Measurements from ENCODE around the gene CNN2.

- TF ChIP-seq RXRA (IDR thresholded peaks at IDR 0.05) = no peak
- TF ChIP-seq GABPA (IDR thresholded peaks at IDR 0.05 in 1 of 2, conservative IDR thresholded peaks at IDR 0.05 in 1 of 2) = peak in 1 of 2 donors; percentile 63
- TF ChIP-seq ATF3 (IDR thresholded peaks at IDR 0.05) = no peak
- TF ChIP-seq CTCF (IDR thresholded peaks at IDR 0.05; ENCODE audit: low read depth, low read length, missing input control) = no peak
These were observed 13.5 kb downstream of the CNN2 start, which contains the start of gene ABCA7 for GRCh38 chr19:1039646-1040475.

Measured in liver (tissue), 3 donors.